Choroid plexus epithelial cell (primary cell): ENCODE data around the gene SLC29A3.

Experiments used
- DNase-seq: peaks from one replicate; pipeline ENCODE4 v3.0.0-alpha.2; 2010; ENCODE audit warnings: low read depth
- H3K4me3 ChIP-seq: 2 replicates; pipeline ENCODE4 v1.5.1; 2011; ENCODE audit warnings: low read depth, mild to moderate bottlenecking, control low read depth, low read length, moderate library complexity
- TF ChIP-seq, protein P1 (sequence below): conservative IDR thresholded peaks from 2 replicates; pipeline ENCODE4 v1.5.1; 2011; ENCODE audit warnings: low read depth, mild to moderate bottlenecking, control low read depth, inconsistent platforms, low read length, moderate library complexity

Gene SLC29A3

DNA sequence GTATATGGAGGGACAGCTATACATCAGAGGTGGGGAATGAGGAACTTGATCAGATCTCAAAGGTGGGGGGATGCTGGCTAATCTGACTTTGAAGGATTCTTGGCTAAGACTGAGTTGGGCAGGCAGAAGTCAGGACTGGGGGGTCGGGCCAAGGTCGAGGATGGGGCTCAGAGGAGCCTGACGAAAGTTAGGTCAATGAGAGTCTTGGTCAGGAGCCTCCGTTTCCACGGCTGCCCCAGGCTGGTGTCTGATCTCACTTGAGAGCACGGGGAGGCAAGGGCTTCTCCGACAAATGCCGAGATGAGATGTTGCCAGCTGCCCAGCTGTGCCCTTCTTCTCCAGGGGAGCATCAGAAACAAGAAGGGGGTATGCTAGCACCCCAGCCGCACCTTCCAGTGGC, 5.7 kb downstream of the SLC29A3 start:
- TF ChIP-seq, protein P1, sequence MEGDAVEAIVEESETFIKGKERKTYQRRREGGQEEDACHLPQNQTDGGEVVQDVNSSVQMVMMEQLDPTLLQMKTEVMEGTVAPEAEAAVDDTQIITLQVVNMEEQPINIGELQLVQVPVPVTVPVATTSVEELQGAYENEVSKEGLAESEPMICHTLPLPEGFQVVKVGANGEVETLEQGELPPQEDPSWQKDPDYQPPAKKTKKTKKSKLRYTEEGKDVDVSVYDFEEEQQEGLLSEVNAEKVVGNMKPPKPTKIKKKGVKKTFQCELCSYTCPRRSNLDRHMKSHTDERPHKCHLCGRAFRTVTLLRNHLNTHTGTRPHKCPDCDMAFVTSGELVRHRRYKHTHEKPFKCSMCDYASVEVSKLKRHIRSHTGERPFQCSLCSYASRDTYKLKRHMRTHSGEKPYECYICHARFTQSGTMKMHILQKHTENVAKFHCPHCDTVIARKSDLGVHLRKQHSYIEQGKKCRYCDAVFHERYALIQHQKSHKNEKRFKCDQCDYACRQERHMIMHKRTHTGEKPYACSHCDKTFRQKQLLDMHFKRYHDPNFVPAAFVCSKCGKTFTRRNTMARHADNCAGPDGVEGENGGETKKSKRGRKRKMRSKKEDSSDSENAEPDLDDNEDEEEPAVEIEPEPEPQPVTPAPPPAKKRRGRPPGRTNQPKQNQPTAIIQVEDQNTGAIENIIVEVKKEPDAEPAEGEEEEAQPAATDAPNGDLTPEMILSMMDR = no peak
- no peak overlapping the region for H3K4me3 ChIP-seq
- DNase-seq = no peak

DNA sequence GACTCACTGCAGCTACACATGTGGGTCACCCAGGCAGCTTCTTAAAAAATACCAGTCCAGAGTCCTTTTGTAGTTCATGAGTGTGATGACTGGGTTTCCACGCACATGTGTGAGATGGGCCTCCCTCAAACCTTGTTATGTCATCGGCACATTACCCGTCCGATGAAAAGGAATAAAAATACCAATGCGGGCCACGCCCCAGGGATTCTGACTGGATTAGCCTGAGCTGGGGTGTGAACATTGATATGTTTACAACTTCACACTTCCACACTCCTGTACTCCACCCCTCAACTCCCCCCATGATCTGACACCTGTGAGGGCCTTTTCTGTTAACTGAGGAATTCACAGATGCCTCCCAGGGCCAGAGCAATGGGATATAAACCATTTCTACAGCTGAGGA, 6.2 kb downstream of the SLC29A3 start:
- H3K4me3 ChIP-seq = no peak overlapping the region
- DNase-seq = no peak
- TF ChIP-seq, protein P1 = no peak

DNA sequence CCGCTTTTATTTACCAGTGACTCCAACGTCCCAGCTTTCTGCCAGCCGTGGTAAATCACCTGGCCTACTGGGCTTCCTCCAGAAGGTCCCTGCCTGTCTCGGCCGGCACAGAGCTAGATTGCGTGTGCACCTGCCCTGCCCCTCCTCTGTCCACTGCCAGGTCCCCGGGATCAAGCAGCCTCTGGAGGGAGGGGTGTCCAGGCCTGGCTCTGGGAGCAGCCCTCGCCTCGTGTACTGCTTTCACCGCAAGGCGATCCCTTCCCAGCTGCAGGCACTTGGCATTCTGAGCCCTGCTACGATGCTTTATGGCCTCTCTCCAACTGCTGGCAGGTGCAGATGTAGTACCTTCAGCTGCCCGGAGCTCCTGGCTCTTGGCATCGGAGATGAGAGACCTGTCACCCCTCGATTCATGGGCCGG, 7.4 kb downstream of the SLC29A3 start:
- no peak for DNase-seq
- TF ChIP-seq, protein P1 = no peak
- H3K4me3 ChIP-seq = no peak overlapping the region

DNA sequence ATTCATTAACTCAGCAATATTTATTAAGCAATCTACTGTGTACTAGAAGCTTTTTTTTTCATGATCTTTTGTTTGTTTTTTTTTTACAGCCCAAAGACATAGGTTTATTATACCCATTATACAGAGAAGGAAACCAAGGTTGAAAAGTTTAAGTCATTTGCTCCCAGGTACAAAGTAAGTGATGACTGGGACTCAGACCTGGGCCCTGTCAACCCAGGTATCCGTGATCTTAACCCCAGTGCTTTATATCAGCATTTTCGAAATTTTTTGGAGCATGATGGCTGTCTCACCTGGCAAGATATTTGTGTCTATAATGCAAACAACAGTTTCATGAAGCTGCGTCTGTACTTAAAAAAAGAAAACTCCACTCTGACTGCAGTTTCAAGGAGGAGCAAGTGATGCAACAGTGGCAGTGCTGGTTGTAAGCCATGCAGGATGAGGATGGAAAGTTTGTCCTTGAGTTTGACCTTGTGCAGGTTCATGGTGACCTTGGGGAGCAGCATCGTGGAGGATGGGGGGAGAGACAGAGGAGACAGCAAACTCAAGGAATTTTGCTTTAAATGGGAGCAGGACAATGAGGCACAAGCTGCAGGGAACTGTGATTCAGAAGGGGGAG, 11.8 kb downstream of the SLC29A3 start:
- DNase-seq = no peak
- TF ChIP-seq, protein P1 = no peak
- no peak overlapping the region for H3K4me3 ChIP-seq

DNA sequence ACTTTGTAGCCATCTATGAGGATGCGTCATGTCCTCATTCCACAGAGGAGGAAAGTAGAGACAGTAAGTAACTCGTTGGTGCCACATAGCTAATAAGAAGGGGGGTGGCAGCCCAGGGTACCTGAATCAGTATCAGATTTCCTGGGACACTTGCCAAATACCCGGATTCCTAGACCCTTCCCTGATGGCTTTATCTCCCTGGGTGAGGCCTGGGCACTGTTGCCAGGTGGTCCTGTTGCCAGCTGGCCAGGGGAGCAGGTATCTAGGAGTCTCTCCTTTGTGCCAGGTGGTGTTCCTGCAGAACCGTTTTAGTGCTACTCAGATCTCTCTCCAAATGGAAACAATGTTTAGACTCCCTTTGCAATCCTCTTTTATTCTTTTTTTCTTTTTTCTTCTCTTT, 12.7 kb downstream of the SLC29A3 start:
- DNase-seq = no peak
- TF ChIP-seq, protein P1 = no peak
- no peak overlapping the region for H3K4me3 ChIP-seq

DNA sequence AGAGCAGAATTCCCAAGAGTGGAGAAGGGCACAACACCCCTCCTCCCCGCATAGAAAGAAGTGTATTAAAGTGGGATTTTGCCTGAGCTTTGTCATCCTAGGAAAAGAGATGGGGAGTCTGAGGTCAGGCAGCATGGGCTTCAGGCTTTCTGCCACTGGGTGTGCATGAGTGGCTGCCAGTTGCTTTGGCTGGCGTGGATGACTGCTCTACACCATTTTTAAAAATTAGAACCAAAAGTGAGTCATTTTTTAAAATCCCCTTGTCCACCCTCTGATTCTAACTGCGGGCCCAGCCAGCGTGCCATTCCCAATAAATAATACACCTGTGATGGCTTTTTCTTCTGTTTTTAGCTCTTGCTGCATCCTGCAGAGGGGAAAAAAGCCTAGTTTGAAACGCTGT, 13.4 kb downstream of the SLC29A3 start:
- no peak for DNase-seq
- no peak overlapping the region for H3K4me3 ChIP-seq
- TF ChIP-seq, protein P1 = no peak

DNA sequence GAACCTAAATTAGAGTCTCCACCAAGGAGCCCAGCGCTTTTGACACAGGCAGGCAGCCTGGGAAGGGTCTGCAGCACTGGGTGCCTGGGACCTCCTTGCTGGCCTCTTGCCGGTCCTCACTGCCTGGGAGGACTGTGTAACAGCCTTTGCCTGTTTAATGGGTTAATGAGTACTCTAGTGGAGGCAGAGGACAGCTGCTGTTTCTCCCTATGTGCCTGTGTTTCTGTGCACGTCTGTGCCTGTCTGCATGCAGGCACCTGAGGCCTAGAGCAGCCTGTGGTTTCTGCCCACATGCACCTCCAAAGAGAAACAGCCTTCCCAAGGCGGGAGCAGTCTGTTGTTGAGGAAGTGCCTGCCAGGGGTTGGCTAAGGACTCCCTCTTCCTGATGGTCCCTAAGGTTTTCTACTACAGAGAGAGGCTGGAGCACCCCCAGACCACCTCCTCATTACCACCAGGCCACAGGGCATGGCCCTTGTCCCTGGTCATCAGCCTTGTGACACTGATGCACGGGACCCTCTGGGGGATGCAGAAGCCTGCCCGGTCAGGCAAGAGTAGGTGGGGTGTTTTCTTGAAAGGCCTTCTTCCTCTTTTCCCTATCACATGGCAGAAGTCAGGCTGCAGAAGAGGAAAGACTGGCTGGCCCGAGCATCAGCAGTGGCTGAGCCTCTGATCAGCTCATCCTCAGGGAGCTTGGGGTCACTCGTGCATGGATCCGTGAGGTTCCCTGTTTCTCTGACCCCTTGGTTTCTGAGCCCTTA, 14.2 kb downstream of the SLC29A3 start:
- TF ChIP-seq, protein P1 = no peak

More for the DNA sequence above, 14.2 kb downstream of the SLC29A3 start:
- no peak overlapping the region for H3K4me3 ChIP-seq
- DNase-seq = no peak
